Left ventricle myocardium superior (tissue), 1 donor: ENCODE results near the gene TMEM51. TPM values are rescaled to one million over a fixed set of nuclear protein-coding genes. Genes with fewer than 3 reads are reported as not detected.
"Not testable (repeated sequence)": the region's sequence is repeated elsewhere in the genome, so short reads cannot be mapped to it uniquely, and the experiment has no call there.

Source experiments
- ATAC-seq: fragments of 200-7000 bp; cut with Tn5 transposase; one replicate; pipeline ENCODE4 v1.9.1; 2020; ENCODE audit warnings: mild to moderate bottlenecking, moderate library complexity
- DNase-seq: peaks from one replicate; pipeline ENCODE4 v3.0.0-alpha.2; 2020
- intact Hi-C: fragments of 100-400 bp; cut with micrococcal nuclease; formaldehyde crosslinking; loops from one replicate; pipeline ENCODE4 v1.11.0; 2022
- total RNA-seq: library from RNA; stranded (reverse); fragmentation: NEBNext Ultra II Directional; extraction: Animal tissue kit (Norgen Biotek cat#: 25700); gene quantifications from one replicate; pipeline ENCODE4 v1.2.1, GENCODE V29; 2021
- donor health status: DM: no; HTN: yes; CAD: no; lungs with severe emphysema.

Gene TMEM51
- total RNA-seq, 1 donor from 2014 or later: 4.9 TPM

DNA sequence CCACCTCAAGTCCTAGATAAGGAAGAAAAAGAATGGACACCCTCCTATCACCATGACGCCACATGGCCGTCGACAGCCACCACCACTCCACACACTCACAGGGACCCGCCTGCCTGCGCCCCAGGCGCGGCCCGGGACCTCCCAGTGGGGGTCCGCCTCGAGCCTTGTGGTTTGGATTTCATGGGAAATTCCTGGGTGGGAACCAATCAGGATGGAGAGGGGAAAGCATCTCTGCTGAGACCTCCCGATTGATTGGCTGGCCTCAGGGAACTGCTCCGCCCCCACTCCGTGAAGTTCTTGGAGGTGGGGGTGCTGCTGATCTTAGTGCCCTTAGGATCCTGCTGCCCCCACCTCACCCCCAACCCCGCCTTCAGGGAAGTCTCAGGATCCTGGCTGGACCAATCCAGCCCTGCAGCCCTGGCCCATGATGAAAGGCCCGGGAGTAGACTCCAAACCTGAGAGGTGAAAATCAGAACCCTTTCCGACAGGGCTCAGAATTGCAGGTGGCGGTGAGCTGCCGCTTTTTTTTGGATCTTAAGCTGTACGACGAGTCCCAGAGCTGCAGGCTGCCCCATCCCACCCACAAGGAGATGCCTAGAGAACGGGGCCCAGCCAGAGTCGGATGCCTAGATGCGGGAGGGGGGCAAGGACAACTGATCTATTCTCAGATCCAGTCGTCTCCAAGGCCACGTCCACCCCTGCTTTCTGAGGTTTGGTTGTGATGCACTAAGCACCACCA is 29.0 kb upstream of the TMEM51 start:
- DNase-seq: no peak
- no peak for ATAC-seq
- intact Hi-C loops: loop anchor here (5.0 kb wide), 1 partner anchor 148 kb away; no protein-coding TSS in a partner anchor

DNA sequence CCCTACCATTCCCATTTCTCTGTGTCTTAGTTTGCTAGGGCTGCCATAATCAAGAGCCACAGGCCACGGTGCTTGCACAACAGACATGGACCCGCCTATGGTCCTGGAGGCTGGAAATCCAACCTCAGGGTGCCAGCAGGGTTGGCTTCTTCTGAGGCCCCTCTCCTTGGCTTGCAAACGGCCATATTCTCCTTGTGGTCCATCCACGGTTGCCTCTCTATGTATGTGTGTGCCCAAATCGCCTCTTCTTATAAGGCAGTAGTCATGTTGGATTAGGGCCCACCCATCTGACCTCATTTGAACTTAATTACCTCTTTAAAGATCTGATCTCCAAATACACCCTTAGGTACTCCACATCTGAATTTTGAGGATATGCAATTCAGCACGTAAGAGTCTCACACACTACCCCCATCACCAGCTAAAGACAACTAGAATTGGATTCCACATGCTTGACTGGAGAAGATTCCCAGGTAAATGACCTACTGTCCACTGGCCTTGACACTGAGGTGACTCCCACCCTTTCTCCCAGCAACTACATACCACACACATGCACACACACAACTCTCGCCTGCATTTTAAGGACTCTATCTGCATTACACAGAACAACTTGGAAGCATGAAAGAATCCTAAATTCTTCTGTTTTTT is 28.3 kb upstream of the TMEM51 start:
- intact Hi-C loops: loop anchor here (5.0 kb wide), 1 partner anchor 147 kb away; no protein-coding TSS in a partner anchor
- DNase-seq (no peak), ATAC-seq (no peak)

DNA sequence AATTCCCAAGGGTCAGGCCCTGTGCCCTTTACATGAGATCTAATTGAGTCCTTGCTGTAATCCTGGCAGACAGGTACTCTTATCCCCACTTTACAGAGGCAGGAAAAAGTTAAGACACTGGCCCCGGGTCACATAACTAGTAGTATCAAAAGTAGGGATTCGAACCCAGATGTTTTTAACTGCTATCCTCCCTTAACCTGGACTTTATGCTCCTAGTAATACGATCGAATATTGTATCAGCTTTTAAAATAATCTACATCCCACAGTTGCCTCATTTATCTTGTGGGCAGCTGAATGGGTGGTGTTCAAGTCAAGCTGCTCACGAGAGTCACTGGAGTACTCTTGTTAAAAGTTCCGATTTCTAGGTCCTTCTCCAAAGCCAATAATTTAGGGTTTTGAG is 25.5 kb upstream of the TMEM51 start:
- intact Hi-C loops: loop anchor here (5.0 kb wide), 1 partner anchor 144 kb away; no protein-coding TSS in a partner anchor

DNA sequence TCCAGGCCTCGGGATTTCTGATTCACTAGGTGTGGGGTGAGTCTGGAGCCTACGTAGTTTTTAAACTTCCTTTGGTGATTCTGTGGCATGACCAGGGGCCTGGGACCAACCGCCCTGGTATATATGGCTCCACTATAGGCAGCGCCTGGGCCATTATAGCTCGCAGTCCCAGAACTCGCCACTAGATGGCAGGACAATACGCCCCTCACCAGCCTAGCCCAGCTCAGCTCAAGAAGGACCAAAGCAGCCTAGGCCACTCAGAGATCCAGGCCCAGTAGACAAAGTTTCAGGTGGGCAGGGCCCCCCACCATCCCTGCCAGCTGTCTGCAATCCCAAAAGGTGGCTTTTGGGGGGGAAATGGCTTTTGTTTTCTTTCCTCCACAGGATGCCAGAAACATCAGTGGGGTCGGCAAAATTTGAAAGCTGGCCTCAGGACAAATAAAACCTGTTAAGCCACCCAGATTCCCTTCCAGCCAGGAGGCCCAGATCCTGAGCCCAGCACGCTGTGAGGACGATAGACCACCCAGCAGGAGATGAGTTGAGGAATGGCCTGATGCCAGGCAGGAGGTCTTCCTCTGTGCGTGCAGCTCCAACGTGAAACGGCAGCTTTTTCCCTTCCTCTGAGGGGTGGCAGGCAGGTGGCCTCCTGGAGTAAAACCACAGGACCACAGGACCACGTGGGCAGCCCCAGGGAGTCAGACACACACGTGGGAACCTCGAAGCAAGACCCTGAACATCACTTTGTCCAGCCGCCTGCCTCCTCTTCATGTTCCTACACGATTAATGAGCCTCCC is 24.8 kb upstream of the TMEM51 start:
- DNase-seq: peak; percentile 78
- intact Hi-C loops: loop anchor here (5.0 kb wide), 1 partner anchor 144 kb away; no protein-coding TSS in a partner anchor
- peak; percentile 95 for ATAC-seq

More for the DNA sequence above, 25.5 kb upstream of the TMEM51 start:
- no peak for DNase-seq
- ATAC-seq: no peak

DNA sequence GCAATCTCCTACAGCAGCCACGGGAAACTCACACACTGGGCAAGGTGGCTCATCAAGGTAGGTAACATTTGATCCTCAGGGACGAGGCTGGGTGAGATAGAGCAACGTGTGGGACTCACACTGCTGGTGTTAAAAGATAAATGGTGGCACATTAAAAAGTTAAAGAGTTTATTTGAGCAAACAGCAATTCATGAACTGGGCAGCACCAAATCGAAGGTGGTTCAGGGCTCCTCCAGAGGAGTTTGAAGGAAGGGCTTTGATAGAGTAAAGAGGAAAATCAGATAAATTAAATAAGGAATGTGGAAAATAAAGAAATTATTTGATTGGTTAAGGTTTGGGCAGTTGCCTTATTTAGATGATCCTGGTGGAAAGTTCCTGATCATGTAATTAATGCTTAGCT is 23.6 kb upstream of the TMEM51 start:
- intact Hi-C loops: loop anchor here (5.0 kb wide), 1 partner anchor 142 kb away; no protein-coding TSS in a partner anchor

DNA sequence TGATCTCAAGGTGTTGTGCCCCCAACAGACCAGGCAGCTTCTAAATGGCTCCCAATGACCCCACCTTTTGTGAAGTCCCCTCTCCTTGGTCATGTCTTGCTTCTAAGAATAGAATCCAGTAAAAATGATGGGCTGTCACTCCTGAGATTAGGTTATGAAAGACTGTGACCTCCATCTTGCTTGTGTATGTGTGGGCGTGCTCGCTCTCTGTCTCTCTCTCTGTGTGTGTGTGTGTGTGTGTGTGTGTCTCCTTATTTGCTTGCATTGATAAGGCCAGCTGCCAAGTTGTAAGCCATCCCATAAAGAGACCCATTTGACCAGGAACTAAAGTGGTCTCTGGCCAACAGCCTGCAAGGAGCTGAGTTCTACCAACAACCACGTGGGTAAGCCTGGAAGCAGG is 22.9 kb upstream of the TMEM51 start:
- DNase-seq: no peak
- ATAC-seq: no peak
- intact Hi-C loops: no loop called here

More for the DNA sequence above, 23.6 kb upstream of the TMEM51 start:
- no peak for DNase-seq
- ATAC-seq: no peak

DNA sequence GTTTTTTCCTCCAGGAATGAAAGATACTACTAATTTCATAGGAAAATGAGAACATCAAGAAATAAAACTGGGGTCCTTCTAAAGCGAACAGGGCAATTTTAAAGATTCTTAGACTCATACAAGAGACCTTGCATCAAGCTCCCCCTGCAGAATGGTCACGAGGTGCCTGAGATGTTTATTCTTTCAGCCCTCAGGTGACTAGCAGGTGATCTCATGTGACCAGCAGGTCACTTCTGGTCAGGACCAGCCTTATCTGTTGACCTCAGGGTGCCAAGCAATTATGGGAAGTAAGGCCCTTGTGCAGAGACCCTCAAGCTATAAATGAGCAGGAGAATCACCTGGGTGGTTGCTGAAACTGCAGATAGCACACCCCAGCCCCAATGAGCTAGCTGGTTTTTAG is 20.6 kb upstream of the TMEM51 start:
- intact Hi-C loops: no loop called here
- no peak for ATAC-seq
- DNase-seq: no peak

DNA sequence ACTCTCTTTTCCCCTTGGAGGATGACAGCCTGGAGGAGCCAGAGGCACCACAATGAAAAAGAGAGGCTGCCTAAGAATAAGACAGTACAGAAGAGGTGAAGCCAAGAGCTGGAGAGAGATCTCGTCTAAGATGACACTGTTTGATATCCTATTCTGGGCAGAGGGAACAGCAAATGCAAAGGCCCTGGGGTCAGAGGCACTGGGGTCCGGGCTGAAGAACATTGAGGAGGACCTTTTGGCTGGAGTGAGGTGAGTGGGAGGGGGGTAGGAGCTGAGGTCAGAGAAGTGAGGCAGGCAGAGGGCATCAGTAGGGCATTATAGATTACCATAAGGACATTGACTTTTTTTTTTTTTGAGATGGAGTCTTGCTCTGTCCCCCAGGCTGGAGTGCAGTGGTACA is 19.3 kb upstream of the TMEM51 start:
- no peak for ATAC-seq
- no peak for DNase-seq
- intact Hi-C loops: no loop called here

DNA sequence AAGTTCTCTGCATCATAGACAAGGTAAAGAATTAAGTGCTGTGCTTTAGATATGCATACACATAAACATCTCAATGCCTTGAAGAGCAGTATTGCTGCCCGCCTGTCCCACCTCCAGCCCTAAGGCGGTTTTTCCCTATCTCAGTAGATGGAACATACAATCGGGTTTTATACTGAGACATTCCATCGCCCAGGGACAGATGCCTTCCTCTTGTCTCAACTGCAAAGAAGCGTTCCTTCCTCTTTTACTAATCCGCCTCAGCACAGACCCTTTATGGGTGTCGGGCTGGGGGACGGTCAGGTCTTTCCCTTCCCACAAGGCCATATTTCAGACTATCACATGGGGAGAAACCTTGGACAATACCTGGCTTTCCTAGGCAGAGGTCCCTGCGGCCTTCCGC is 17.9 kb upstream of the TMEM51 start:
- intact Hi-C loops, ATAC-seq, DNase-seq: not testable (repeated sequence)

DNA sequence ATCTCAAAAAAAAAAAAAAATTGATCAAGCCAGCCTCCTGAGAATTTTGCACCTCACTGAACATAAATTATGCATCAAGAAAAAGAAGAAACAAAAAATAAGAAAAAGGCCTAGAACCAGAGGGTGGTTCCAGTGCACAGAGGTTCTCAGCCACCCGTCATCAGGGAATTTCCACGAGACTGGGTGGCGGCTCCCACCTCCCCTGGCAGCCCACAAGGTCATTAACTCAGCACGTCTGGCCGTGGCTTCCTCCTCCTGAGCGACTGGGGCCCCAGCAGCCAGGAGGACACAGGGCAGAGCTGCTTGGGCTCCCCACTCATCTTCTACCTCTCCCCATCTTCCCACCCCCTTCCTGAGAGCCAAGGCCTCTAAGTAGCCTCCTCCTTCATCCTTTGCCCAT is 15.7 kb upstream of the TMEM51 start:
- DNase-seq: no peak
- intact Hi-C loops: no loop called here
- ATAC-seq: no peak

DNA sequence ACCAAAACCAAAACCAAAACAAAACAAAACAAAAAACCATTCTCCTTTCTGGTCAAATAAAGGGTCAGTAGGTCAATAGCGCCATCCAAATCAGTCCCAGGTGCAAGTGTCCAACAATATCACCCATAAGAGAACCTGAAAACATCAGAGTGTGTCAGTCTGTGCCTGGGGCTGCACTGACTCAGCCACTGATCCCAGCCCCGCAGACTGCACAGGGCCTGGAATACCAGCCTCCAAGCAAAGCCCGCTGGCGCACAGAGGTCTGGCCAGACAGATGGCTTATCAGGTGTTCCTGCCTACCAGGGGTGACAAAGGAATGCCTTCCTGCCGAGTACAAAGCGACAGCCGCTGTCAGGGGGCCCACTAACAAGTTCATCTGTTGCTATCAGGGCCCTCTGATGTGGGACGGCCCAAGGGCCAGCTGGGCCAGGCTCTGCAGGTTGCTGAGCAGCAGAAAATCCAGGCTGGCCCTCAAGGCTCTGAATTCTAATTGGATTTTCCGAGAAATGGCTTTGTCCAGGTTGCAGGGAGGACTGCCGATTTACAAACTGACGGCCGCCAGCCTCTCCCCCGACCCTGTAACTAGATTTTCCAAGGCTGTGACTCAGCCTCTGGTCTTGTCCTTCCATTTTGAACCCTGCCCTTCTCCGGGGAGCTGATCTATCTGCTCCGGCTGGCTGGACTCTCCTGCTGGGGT is 13.7 kb upstream of the TMEM51 start:
- DNase-seq (peak; percentile 66), ATAC-seq (peak; percentile 84)
- intact Hi-C loops: no loop called here

DNA sequence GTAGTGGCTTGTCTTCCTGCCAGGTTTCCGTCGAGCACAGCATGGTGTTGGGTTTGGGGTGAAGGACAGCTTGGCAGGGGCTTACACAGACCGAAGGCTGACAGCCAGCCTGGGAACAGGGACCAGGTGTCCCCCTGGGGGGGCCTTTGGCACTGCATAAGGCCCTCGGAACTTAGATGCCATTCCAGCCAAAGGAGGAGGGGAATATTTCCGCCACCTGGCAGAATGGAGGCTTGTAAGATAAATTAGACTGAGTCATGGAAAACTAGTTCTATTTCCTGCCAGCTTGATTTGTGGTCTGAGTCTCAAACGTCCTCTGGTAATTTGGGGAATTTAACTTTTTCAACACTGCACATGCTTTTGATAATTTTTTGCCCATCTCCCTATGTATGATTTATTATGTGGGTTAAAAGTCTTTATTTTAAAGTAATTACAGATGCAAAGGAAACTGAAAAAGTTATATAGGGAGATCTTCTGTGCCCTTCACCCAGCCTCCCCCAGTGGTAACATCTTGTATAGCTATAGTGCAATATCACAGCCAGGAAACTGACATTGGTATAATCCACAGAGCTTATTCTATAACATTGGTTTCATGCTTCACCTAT is 11.5 kb upstream of the TMEM51 start:
- peak; percentile 93 for ATAC-seq
- DNase-seq: peak; percentile 68

DNA sequence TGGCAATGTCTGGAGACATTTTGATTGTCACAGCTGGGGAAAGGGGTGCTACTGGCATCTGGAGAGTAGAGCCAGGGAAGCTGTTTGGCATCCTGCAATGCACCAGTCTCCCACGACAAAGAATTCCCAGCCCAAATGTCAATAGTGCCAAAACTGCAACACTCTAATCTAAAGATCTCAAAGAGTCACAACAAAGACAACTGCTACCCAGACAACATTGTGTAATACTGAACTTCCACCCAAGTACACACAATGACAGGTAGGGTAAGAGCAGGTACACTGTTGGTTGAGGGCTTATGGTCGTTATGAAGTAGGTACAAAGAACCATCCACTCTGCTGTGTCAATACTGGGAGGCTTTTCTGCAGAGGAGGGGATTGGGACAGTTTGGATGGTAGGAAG is 8.2 kb upstream of the TMEM51 start:
- DNase-seq (no peak), ATAC-seq (no peak)
- intact Hi-C loops: no loop called here

More for the DNA sequence above, 11.5 kb upstream of the TMEM51 start:
- intact Hi-C loops: no loop called here

DNA sequence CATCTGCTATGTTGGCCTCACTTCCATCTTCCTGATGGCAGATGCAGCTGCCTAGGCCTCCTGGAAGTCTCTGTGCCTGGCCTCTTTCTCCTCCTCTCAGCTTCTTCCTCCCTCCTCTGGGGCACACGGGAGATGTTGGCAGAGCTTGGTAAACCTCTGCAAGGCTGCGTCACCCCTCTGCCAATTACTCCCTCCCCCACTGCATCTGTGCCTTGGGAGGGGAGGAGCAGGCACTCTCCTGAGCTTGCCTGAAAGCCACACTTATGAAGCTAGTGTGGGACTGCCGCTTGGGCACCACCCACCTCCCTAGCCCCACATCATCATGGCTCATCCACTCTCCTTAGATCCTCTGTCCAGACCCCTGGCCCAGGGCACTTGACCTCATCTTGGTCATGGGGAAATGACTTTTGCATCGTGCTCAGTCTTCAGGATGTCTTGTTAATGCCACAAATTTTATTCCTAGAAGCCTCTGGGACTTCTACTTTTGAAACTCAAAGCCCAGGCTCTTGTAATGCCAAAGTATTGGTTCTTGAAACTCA is 7.3 kb upstream of the TMEM51 start:
- intact Hi-C loops: no loop called here
- ATAC-seq (no peak), DNase-seq (no peak)

DNA sequence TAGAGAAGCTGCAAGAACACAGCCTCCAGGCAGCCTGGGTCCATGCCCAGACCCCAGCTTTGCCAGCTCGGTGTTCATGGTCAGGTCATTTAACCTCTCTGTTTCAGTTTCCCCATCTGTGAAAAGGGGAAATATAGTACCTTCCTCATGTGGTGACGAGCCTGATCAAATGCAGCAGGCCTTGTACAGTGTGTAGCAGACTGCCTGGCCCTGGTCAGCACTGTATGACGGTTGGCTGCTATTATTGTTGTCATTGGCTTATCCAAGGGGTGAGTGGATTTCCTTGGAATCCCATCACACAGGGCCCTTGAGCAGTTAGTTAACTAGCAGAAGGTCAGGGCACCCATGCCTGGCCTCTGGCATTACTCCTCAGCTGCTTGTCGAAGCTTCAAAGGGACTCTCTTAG is 6.6 kb upstream of the TMEM51 start:
- ATAC-seq: no peak
- intact Hi-C loops: no loop called here
- no peak for DNase-seq

DNA sequence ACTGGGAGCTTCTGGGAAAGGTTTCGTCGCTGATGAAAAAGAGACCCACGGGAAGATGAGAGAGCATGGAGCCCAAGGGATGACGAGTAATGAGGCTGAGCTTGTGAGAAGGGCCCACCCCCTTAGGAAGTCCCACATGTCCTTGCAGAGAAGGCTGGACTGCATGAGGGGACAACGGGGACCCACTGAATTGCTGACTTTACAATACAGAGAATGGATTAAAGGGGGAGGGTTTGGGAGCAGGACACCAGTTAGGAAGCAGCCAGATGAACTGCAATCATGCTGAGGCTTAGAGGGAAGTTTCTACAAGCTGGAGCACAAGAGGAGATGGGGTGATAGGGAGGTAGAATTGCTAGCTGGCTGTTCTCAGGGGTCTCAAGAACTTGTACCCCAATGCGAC is 5.5 kb upstream of the TMEM51 start:
- intact Hi-C loops: no loop called here
- ATAC-seq: no peak

DNA sequence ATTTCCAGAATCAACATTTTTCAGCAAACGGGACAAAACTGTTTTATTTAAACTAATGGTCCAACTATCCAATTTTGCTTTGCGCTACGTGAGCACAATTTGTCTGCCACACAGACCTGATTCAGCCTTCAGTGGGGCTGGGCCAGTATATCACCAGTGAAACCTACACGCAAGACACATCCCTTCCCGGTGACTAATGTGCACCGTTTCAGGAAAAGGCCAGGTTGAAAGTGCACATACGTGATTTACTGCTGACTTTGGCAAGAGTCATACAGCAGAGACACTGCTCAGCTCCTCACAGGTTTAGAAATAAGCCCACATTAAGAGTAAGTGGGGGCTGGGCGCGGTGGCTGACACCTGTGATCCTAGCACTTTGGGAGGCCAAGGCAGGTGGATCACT is 5.1 kb upstream of the TMEM51 start:
- ATAC-seq: no peak

More for the DNA sequence above, 5.5 kb upstream of the TMEM51 start:
- DNase-seq: no peak

DNA sequence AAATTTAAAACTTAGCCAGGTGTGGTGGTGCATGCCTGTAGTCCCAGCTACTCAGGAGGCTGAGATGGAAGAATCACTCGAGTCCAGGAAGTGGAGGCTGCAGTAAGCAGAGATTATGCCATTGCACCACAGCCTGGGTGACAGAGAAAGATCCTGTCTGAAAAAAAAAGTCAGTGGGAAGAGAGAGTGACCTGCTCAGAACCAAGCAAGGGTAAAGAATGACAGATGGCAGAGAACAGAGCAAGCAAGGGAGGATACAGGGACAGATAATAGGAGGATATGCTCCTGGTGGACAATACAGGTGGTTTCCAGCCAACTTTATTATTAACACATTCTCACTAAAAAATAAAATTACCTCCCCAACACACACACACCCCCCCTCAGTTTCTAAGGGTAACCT is 4.6 kb upstream of the TMEM51 start:
- DNase-seq (no peak), ATAC-seq (no peak)
- intact Hi-C loops: no loop called here

More for the DNA sequence above, 5.1 kb upstream of the TMEM51 start:
- intact Hi-C loops: no loop called here
- DNase-seq: no peak
